Right lobe of liver (tissue), 4 donors: ENCODE data around the gene COL25A1.

ENCODE experiments used
- POLR2A ChIP-seq: fragments of 450-650 bp; IDR thresholded peaks from one replicate; pipeline ENCODE4 v1.6.1; 2017; ENCODE audit warnings: antibody characterized with exemption, mild to moderate bottlenecking
- TF ChIP-seq, protein P1 (sequence below), 4 donors: fragments of 200-600 bp in 3 of 4; fragments of 450-650 bp in 1 of 4; IDR thresholded peaks; one replicate each; pipeline versions ENCODE4 v1.5.1 to v1.8.0; 2016 to 2022; ENCODE audit warnings: antibody characterized with exemption in 4 of 4, mild to moderate bottlenecking in 2 of 4
- donor health status: DM: no; HTN: no; CAD: no.
- donor health status: DM: no; HTN: no; CAD: no.
- donor health status: DM: no; HTN: yes; CAD: no.

DNA sequence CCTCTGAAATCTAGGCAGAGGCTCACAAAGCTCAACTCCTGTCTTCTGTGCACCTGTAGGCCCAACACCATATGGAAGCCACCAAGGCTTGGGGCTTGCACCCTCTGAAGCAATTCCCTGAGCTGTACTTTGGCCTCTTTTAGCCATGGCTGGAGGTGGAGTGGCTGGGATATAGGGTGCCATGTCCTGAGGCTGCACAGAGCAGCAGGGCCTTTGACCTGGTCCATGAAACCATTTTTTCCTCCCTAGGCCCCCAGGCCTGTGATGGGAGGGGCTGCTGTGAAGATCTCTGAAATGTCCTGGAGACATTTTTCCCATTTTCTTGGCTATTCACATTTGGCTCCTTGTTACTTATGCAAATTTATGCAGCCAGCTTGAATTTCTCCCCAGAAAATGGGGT lies 20.9 kb upstream of the COL25A1 start:
- TF ChIP-seq, protein P1, sequence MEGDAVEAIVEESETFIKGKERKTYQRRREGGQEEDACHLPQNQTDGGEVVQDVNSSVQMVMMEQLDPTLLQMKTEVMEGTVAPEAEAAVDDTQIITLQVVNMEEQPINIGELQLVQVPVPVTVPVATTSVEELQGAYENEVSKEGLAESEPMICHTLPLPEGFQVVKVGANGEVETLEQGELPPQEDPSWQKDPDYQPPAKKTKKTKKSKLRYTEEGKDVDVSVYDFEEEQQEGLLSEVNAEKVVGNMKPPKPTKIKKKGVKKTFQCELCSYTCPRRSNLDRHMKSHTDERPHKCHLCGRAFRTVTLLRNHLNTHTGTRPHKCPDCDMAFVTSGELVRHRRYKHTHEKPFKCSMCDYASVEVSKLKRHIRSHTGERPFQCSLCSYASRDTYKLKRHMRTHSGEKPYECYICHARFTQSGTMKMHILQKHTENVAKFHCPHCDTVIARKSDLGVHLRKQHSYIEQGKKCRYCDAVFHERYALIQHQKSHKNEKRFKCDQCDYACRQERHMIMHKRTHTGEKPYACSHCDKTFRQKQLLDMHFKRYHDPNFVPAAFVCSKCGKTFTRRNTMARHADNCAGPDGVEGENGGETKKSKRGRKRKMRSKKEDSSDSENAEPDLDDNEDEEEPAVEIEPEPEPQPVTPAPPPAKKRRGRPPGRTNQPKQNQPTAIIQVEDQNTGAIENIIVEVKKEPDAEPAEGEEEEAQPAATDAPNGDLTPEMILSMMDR (IDR thresholded peaks at IDR 0.05): no peak
- no peak for TF ChIP-seq POLR2A
